GM20000 (cell line): ENCODE measurements around the gene LDLRAD2.
A peak's percentile ranks its signal among the peaks of the same experiment; 100 is the strongest.
"Not testable (repeated sequence)": the region's sequence is repeated elsewhere in the genome, so short reads cannot be mapped to it uniquely, and the experiment has no call there.

ENCODE experiments used
- DNase-seq: peaks from one replicate; pipeline ENCODE4 v3.0.0; 2012; ENCODE audit warnings: low spot score
- TF ChIP-seq, protein P1 (sequence below): IDR thresholded peaks from 2 replicates; pipeline ENCODE4 v1.5.1; 2012; ENCODE audit warnings: mild to moderate bottlenecking, control low read depth; ENCODE audit errors: extremely low read depth, missing control alignments

The LDLRAD2 gene, protein sequence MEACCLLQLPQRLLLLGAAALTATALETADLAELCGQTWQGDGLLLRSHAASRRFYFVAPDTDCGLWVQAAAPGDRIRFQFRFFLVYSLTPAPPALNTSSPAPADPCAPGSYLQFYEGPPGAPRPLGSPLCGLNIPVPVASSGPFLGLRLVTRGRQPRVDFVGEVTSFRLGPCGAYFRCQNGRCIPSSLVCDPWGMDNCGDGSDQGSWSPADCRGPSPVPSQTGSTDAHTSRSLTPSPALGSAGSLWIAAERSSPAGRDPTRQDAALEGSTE

DNA sequence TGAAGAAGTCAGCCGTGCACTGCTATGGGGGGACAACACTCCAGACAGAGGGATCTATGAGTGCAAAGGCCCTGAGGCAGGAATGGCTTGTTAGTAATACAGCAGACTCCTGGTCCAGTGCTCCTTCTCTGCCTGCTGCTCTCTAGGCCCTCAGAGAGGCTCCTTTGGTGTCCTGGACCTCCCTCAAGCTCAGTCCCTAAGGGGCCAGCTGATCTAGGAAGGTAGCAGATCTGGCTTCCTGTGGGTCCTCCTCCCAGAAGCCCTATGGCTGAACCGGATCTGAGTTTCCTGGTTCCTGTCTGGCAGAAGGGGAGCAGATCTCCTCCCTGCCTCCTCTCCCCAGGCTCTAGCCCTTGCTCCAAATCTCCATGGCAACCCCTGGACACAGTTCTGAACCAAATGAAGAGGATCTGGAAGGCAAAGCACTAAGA lies at the start of gene LDLRAD2:
Gene LDLRAD2, plus strand, starts transcription at position 391 of the 431 bp plus-strand sequence. CDS start 187 bp downstream, outside the sequence.
- peak; percentile 21 for DNase-seq
- TF ChIP-seq, protein P1, sequence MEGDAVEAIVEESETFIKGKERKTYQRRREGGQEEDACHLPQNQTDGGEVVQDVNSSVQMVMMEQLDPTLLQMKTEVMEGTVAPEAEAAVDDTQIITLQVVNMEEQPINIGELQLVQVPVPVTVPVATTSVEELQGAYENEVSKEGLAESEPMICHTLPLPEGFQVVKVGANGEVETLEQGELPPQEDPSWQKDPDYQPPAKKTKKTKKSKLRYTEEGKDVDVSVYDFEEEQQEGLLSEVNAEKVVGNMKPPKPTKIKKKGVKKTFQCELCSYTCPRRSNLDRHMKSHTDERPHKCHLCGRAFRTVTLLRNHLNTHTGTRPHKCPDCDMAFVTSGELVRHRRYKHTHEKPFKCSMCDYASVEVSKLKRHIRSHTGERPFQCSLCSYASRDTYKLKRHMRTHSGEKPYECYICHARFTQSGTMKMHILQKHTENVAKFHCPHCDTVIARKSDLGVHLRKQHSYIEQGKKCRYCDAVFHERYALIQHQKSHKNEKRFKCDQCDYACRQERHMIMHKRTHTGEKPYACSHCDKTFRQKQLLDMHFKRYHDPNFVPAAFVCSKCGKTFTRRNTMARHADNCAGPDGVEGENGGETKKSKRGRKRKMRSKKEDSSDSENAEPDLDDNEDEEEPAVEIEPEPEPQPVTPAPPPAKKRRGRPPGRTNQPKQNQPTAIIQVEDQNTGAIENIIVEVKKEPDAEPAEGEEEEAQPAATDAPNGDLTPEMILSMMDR: no peak

DNA sequence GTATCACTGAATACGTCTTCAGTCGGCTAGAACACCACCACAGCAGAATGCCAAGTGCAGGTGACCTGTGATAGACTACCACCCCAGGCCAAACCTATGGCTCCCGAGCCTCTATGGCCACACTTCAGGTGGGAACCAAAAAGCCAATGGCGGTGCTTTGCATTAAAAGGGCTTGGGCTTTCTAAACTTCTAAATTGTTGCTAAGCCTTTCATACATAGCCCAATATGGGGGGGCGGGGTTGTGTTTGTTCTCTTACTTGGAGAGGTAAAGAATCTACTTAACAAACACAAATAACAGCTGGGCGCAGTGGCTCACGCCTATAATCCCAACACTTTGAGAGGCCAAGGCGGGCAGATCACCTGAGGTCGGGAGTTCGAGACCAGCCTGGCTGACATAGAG lies 48.8 kb upstream of the LDLRAD2 start:
- TF ChIP-seq, protein P1: no peak
- no peak for DNase-seq

DNA sequence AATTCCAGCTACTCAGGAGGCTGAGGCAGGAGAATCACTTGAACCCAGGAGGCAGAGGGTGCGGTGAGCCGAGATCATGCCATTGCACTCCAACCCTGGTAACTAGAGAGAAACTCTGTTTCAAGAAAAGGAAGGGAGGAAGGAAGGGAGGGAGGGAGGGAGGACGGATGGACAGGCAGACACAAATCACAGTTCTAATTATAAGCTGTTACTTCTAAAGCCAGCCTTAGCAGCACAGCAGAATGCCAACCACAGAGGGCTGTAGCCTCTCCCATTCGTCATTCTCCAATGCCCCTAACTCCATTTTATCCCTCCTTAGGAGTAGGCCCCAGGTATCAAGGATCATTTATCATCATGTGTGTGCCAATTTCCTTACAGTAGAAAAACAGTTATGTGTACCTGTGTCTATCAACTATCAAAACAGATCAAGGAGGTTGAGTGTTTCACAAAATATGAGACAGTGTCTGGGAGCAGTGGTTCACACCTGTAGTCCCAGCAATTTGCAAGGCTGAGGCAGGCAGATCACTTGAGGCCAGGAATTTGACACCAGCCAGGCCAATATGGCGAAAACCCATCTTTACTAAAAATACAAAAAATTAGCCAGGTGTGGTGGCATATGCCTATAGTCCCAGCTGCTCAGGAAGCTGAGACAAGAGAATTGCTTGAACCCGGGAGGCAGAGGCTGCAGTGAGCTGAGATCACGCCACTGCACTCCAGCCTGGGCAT lies 48.2 kb upstream of the LDLRAD2 start:
- no peak for DNase-seq
- TF ChIP-seq, protein P1: no peak

DNA sequence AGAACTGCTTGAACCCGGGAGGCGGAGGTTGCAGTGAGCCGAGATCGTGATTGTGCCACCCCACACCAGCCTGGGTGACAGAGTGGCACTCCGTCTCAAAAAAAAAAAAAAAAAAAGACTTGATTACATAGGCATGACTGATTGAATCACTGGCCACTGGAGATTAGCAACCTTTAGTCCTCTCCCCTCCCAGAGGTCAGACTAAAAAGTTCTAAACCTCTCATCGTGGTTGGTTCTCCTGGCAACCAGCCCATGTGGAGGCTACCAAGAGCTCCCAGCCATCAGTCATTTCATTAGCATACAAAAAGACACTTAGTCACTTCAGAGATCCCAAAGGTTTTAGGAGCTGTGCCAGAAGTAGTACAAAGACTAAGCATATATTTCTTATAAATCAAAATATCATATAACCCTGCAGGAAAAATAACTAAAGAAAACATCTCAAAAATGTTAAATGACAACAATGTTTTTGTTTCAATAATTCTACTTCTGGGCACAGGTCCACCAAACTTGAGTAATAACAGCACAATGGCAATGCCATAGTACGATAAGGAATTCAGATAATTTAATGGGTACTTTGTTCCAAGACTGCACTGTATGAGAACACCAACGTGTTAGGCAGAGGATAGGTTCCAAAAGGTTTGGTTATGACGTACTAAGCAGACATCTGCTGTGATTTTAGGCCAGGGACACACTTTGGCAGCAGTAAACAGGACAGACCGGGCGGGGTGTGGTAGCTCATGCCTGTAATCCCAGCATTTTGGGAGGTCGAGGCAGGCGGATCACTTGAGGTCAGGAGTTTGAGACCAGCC lies 47.2 kb upstream of the LDLRAD2 start:
- DNase-seq: no peak
- TF ChIP-seq, protein P1: no peak

DNA sequence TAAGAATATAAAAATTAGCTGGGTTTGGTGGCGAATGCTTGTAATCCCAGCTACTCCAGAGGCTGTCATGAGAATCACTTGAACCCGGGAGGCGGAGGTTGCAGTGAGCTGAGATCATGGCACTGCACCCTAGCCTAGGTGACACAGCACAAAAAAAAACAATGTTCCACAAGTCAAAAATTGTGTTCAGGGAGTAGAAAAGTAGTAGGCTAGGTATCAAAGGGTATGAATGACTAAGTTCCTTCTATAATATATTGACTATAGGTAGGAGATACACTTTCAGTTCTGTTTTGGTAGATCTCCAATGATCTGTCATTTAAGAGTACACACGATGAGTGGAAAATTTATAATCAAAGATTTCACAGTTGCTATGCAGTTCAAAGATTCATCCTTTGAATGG lies 45.9 kb upstream of the LDLRAD2 start:
- DNase-seq: no peak
- TF ChIP-seq, protein P1: no peak

DNA sequence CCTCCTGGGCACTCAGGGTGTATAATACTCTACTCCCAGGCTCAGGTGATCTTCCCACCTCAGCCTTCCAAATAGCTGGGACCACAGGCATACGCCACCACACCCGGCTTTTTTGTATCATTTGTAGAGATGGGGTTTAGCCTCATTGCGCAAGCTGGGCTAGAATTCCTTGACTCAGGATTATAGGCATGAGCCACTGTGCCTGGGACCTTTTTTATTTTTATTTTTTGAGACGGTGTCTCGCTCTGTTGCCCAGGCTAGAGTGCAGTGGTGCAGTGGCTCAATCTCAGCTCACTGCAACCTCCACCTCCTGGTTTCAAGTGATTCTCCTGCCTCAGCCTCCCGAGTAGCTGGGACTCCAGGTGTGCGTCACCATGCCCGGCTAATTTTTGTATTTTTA lies 45.0 kb upstream of the LDLRAD2 start:
- not testable (repeated sequence) for DNase-seq

DNA sequence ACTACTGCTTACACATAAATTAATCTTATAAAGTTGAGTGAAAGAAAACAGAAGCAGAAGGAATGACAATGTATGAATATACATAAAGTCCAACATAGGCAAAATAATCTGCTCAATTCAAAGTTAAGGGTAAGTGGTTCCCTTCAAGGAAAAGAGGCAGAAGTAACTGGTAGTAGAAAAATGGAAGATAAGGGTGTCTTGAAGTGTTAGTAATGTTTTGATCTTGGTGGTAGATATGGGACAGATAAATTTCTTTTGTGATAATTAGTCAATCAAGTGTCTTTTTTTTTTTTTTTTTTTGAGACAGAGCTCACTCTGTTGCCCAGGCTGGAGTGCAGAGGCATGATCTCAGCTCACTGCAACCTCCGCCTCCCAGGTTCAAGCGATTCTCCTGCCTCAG lies 41.9 kb upstream of the LDLRAD2 start:
- TF ChIP-seq, protein P1: no peak
- no peak for DNase-seq

DNA sequence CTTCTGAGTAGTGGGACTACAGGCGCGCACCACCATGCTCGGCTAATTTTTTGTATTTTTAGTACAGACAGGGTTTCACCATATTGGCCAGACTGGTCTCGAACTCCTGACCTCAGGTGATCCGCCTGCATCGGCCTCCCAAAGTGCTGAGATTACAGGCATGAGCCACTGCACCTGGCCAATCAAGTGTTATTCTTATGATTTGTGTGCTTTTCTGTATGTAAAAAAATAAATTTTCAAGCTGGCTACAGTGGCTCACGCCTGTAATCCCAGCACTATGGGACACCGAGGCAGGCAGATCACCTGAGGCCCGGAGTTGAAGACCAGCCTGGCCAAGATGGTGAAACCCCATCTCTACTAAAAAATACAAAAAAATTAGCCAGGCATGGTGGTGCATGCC lies 41.5 kb upstream of the LDLRAD2 start:
- not testable (repeated sequence) for DNase-seq

DNA sequence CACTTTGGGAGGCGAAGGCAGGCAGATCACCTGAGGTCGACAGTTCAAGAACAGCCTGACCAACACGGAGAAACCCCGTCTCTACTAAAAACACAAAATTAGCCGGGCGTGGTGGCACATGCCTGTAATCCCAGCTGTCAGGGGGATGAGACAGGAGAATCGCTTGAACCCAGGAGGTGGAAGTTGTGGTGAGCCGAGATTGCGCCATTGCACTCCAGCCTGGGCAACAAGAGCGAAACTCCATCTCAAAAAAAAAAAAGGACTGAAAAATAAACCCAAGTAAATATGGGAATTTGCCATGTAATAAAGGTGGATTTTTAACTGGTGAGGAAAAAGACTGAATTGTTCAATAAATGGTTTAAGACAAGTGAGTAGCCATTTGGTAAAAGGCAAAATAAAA lies 40.4 kb upstream of the LDLRAD2 start:
- not testable (repeated sequence) for DNase-seq
